Measurements from ENCODE around the gene PBX2.

DNA sequence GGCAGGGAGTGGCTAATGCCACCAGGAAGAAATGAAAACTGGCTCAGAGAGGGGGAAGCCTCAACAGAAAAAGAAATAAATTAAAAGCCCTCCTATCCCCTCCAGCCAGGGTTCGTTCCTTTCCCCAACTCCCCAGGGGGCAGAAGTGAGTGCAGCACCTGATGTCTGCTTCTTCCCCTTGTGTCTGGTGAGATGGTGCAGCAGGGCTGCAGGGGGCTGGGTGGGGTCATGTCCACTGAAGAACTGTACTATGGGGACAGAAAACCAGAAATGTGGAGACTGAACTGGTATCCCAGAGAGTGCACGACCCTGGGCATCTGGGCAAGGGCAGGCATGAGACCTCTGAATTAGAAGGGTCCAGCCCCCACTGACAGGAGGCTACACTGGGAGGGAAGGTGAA is 21.7 kb downstream of the PBX2 start:
- TF ChIP-seq, protein P1, sequence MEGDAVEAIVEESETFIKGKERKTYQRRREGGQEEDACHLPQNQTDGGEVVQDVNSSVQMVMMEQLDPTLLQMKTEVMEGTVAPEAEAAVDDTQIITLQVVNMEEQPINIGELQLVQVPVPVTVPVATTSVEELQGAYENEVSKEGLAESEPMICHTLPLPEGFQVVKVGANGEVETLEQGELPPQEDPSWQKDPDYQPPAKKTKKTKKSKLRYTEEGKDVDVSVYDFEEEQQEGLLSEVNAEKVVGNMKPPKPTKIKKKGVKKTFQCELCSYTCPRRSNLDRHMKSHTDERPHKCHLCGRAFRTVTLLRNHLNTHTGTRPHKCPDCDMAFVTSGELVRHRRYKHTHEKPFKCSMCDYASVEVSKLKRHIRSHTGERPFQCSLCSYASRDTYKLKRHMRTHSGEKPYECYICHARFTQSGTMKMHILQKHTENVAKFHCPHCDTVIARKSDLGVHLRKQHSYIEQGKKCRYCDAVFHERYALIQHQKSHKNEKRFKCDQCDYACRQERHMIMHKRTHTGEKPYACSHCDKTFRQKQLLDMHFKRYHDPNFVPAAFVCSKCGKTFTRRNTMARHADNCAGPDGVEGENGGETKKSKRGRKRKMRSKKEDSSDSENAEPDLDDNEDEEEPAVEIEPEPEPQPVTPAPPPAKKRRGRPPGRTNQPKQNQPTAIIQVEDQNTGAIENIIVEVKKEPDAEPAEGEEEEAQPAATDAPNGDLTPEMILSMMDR (IDR thresholded peaks at IDR 0.05), result no peak
- TF ChIP-seq POLR2A (IDR thresholded peaks at IDR 0.05) (no peak), POLR2AphosphoS5 (IDR thresholded peaks at IDR 0.05) (no peak), EP300 (IDR thresholded peaks at IDR 0.05) (no peak)
